Lung (tissue), 12 donors: ENCODE measurements around the gene DYRK1A. TPM values are rescaled to one million over a fixed set of nuclear protein-coding genes. Genes with fewer than 3 reads are reported as not detected.

Source experiments
- ATAC-seq: fragments of 200-7000 bp; cut with Tn5 transposase; one replicate; pipeline ENCODE4 v1.9.1; 2020; ENCODE audit warnings: moderate number of reproducible peaks; ENCODE audit not compliant: insufficient read depth, low FRiP score
- DNase-seq, 3 donors: peaks; one replicate each; pipeline ENCODE4 v3.0.0-alpha.2; 2013 to 2017
- H3K27ac ChIP-seq, 2 donors: one replicate each; pipeline ENCODE4 v1.5.1; 2013; ENCODE audit warnings: mild to moderate bottlenecking in 2 of 2, moderate library complexity in 2 of 2, control low read depth in 1 of 2, inconsistent platforms in 1 of 2, low read depth in 1 of 2, low read length in 1 of 2
- H3K27me3 ChIP-seq, 3 donors: one replicate each; pipeline ENCODE4 v1.5.1; 2013; ENCODE audit warnings: low read length in 2 of 3; ENCODE audit not compliant: control insufficient read depth in 3 of 3, insufficient read depth in 3 of 3
- H3K36me3 ChIP-seq, 4 donors: one replicate each; pipeline ENCODE4 v1.5.1; 2013; ENCODE audit warnings: low read length in 4 of 4, mild to moderate bottlenecking in 1 of 4, moderate library complexity in 1 of 4; ENCODE audit not compliant: control insufficient read depth in 4 of 4, insufficient read depth in 4 of 4
- H3K4me1 ChIP-seq, 5 donors: one replicate each; pipeline ENCODE4 v1.5.1; 2013; ENCODE audit warnings: low read length in 5 of 5, mild to moderate bottlenecking in 2 of 5, moderate library complexity in 1 of 5; ENCODE audit not compliant: control insufficient read depth in 5 of 5, insufficient read depth in 5 of 5
- H3K4me3 ChIP-seq: one replicate; pipeline ENCODE4 v1.5.1; 2013; ENCODE audit warnings: mild to moderate bottlenecking, control low read depth, moderate library complexity
- H3K9ac ChIP-seq, 2 donors: one replicate each; pipeline ENCODE4 v1.5.1; 2013; ENCODE audit warnings: low read length in 2 of 2, control low read depth in 1 of 2; ENCODE audit not compliant: insufficient read depth in 1 of 2
- H3K9me3 ChIP-seq, 4 donors: one replicate each; pipeline ENCODE4 v1.5.1; 2013; ENCODE audit warnings: low read length in 3 of 4, mild to moderate bottlenecking in 1 of 4, moderate library complexity in 1 of 4; ENCODE audit not compliant: control insufficient read depth in 4 of 4, insufficient read depth in 3 of 4
- CTCF ChIP-seq: IDR thresholded peaks from 2 replicates; pipeline ENCODE4 v1.5.1; 2012; ENCODE audit warnings: mild to moderate bottlenecking; ENCODE audit errors: control extremely low read depth, extremely low read depth
- WGBS, 2 donors: extraction: QIAGEN DNeasy Blood & Tissue Kit; methylation state at CpG; one replicate each; pipeline ENCODE4 v1.1.7; 2013; 5-methylcytosine and 5-hydroxymethylcytosine counted together
- polyA plus RNA-seq, 2 donors: library from polyadenylated mRNA; stranded (reverse); fragments of 200-250 nt; gene quantifications; one replicate each; pipeline ENCODE4 v1.2.1, GENCODE V29; 2013
- total RNA-seq, 2 donors: library from RNA; depleted of rRNA in 1 of 2; stranded (reverse); fragments of >200 nt in 1 of 2; gene quantifications; one replicate each; pipeline ENCODE4 v1.2.1, GENCODE V29; 2014 to 2021
- donor health status: control.
- donor health status: control.
- donor health status: Bipolar disorder and iron deficiency.
- donor health status: healthy.
- donor health status: DM: yes; HTN: yes; CAD: no.

DYRK1A gene
- total and polyA plus RNA-seq, 4 donors, result 22.1 to 149 (median 43.3) TPM

GRCh38 chr21:37412603-37413360, 46.2 kb downstream of the DYRK1A start:
- WGBS, 2 donors, result 71 to 80% methylated on average over 4 of the region's 4 CpGs
- ATAC-seq (no peak), DNase-seq (no peak)
- Histone ChIP-seq H3K9ac (no peak overlapping the region), H3K4me3 (no peak overlapping the region), H3K27me3 (no peaks in the 10 kb centered on the region), H3K4me1 (peaks cover 6 to 48% (median 20%) of the 10 kb centered on the region in 5 donors), H3K27ac (no peak overlapping the region), H3K36me3 (no peaks in the 10 kb centered on the region), H3K9me3 (no peaks in the 10 kb centered on the region)
- TF ChIP-seq CTCF, result no peak

- Histone ChIP-seq H3K4me1 (peaks cover 5 to 45% (median 16%) of the 10 kb centered on the region in 5 donors), H3K4me3 (no peak overlapping the region), H3K9ac (no peak overlapping the region), H3K27ac (no peak overlapping the region), H3K9me3 (no peaks in the 10 kb centered on the region), H3K36me3 (no peaks in the 10 kb centered on the region), H3K27me3 (no peaks in the 10 kb centered on the region)
- DNase-seq, result no peak
- no peak for TF ChIP-seq CTCF
- 75 to 76% methylated on average over 5 of the region's 5 CpGs for WGBS, 2 donors
- no peak for ATAC-seq
Observed at GRCh38 chr21:37413553-37414291, 47.1 kb downstream of the DYRK1A start.

GRCh38 chr21:37414292-37415253, 48.0 kb downstream of the DYRK1A start:
- TF ChIP-seq CTCF, result no peak
- no peak for DNase-seq
- 88 to 92% methylated on average over 5 of the region's 5 CpGs for WGBS, 2 donors
- no peak for ATAC-seq
- Histone ChIP-seq H3K36me3 (no peaks in the 10 kb centered on the region), H3K4me1 (peaks cover 3 to 44% (median 12%) of the 10 kb centered on the region in 5 donors), H3K9ac (no peak overlapping the region), H3K27ac (no peak overlapping the region), H3K4me3 (no peak overlapping the region), H3K9me3 (no peaks in the 10 kb centered on the region), H3K27me3 (no peaks in the 10 kb centered on the region)
